Activated effector memory CD4-positive, alpha-beta T cell treated with anti-CD3 and anti-CD28 coated beads, Interleukin-2, amount 50 U/mL, for 16 hours (primary cell): ENCODE data around the gene RASGRF2.

Experiments
- DNase-seq: peaks from one replicate; pipeline ENCODE4 v3.0.0-alpha.2; 2020

The RASGRF2 gene, protein sequence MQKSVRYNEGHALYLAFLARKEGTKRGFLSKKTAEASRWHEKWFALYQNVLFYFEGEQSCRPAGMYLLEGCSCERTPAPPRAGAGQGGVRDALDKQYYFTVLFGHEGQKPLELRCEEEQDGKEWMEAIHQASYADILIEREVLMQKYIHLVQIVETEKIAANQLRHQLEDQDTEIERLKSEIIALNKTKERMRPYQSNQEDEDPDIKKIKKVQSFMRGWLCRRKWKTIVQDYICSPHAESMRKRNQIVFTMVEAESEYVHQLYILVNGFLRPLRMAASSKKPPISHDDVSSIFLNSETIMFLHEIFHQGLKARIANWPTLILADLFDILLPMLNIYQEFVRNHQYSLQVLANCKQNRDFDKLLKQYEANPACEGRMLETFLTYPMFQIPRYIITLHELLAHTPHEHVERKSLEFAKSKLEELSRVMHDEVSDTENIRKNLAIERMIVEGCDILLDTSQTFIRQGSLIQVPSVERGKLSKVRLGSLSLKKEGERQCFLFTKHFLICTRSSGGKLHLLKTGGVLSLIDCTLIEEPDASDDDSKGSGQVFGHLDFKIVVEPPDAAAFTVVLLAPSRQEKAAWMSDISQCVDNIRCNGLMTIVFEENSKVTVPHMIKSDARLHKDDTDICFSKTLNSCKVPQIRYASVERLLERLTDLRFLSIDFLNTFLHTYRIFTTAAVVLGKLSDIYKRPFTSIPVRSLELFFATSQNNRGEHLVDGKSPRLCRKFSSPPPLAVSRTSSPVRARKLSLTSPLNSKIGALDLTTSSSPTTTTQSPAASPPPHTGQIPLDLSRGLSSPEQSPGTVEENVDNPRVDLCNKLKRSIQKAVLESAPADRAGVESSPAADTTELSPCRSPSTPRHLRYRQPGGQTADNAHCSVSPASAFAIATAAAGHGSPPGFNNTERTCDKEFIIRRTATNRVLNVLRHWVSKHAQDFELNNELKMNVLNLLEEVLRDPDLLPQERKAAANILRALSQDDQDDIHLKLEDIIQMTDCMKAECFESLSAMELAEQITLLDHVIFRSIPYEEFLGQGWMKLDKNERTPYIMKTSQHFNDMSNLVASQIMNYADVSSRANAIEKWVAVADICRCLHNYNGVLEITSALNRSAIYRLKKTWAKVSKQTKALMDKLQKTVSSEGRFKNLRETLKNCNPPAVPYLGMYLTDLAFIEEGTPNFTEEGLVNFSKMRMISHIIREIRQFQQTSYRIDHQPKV (N-terminal part only)

GRCh38 chr5:80959768-80960442 lies at the start of gene RASGRF2:
Gene RASGRF2 (plus strand): TSS chr5:80960363. CDS start chr5:80960739, 376 bp downstream.
- peak; percentile 81 for DNase-seq

DNA sequence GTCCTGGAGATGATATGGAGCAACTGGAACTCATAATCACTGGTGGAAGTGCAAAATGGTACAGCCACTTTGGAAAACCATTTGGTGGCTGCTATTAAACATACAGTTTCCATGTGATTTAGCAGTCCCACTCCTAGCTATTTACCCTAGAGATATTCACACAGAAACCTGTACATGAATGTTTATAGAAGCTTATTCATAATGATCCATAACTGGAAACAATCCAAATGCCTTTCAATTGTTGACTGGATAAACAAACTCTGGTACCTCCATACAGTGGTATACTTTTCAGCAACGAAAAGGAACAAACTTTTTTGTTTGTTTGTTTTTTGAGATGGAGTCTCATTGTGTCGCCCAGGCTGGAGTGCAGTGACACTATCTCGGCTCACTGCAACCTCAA lies 47.7 kb upstream of the RASGRF2 start:
- no peak for DNase-seq

- DNase-seq: no peak
Measured at GRCh38 chr5:80915716-80916115, 44.4 kb upstream of the RASGRF2 start.

DNA sequence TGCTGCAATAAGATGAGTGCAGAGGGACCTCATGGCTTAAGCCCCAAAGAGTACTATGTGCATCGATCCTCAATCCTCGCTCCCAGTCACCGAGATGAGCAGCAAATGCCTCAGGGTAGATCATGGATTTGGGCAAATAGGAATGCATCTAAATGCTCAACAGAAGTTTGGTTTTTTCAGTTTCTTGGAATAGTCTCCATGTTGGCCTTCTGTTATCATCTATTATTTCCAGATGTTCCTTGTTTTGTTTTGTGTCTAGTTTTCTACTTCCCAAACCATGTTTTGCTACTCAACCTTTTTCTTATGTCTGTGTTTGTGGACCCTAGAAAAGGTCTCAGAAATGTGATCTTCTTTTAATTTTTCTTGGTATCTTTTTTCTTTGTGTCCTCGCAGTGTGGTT lies 43.5 kb upstream of the RASGRF2 start:
- DNase-seq: no peak

- no peak for DNase-seq
Measured at GRCh38 chr5:80917631-80918030, 42.5 kb upstream of the RASGRF2 start.

DNA sequence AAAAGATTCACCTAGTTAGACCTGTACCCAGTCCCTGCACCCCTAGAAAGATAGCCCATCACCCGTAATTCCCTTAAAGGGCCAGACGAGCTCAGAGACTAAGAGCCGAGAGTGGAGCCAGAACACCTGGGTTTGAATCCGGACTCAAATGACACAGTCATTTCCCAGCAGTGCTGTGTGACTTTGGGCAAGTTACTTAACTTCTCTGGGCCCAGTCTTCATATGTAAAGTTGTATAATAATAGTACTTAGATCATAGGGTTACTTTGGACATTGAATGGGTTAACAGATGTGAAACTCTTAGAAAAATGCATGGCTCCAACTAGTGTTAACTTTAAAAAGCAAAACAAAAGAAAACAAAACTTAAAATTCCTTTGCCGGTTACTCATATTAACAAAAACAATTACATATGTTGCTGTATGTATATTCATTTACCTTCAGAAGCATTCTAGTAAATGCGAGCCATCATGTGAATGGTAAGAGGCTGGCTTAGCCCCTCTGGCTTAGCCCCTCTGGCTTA lies 40.4 kb upstream of the RASGRF2 start:
- DNase-seq: no peak

DNA sequence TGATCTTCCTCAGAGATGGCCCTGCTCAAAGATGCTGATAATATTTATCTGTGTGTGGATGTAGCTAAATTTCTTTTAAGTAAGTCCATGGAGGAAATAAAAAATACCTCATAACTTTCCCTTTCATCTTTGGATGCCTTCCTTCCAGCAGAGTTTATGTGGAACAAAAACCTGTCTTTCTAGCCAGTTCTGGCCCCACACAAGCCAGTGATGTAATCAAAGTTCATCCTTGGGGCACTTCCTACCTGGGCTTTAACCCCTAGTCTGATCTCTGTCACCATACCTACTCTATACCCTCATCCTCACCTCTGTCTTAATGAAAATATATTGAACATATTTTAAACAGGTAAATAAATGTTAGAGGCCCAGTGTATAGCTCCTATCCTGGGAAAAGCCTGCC lies 39.8 kb upstream of the RASGRF2 start:
- DNase-seq: no peak

- no peak for DNase-seq
Measured at GRCh38 chr5:80921026-80921425, 39.1 kb upstream of the RASGRF2 start.

GRCh38 chr5:80925931-80926330 lies 34.2 kb upstream of the RASGRF2 start:
- DNase-seq: no peak

- no peak for DNase-seq
Measured at GRCh38 chr5:80926536-80926935, 33.6 kb upstream of the RASGRF2 start.

DNA sequence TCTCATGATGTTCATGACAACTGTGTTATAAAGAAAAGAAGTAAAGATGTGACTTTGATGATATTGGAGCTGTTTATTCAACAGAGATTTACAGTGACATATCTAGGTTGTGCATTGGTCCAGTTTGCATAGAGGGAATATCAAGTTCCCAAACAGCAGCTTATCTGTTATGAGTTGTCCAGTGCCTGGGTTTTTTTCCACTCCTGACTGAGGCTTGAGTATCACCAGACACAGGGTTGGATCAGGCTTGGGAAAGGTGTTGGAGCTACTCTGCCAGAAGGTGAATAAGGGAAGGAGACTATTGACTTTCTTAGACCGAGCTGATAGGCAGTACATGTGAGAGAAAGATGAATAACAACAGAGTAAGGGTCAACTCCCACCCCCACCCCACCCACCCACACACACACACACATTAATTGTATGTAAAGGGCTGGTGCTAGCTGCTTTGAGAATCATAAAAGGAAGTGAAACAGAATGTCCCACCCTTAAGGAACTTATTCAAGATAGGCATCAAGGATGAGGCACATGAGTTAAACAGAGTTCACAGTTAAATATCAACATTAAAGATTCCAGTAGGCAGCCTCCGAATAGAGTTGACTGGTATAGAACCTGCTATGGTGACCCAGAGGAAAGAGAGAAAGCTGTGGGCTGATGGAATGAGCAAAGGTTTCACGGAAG lies 33.0 kb upstream of the RASGRF2 start:
- no peak for DNase-seq

DNA sequence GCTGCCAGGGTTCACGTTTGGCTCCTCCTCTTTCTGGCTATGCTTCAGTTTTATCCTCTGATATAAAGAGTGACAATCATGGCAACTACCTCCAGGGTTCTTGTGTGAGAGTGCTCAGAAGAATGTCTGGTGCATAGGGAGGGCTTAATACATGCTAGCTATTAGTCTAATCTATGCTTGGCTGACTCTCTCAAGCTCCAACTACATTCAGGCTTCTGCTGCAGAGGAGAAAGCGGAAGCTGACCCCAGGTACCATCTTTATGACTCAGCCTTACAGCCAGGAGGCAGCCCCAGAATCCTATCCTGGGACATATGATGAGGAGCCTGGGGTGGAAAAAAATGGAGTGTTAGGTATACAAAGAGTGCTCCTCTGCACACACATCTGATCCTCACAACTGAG lies 32.1 kb upstream of the RASGRF2 start:
- no peak for DNase-seq

GRCh38 chr5:80930940-80931339 lies 29.2 kb upstream of the RASGRF2 start:
- no peak for DNase-seq

DNA sequence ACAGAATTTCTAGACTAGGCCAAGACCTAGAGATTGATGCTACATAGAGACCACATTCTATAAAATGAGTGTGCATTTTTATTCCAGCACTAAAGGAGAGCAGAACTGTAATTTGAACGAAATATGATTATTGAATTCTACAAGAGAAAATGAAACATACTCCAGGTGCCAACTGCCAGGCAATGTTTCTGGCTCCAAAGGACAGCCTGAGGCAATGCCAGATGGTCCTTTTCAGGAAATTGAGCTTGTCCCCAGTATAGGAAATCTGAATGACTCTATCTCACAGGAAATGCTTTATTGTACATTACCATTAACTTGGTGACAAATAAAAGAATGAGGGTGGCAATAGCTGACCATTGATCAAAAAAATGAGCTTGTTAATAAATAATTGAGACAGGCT lies 28.8 kb upstream of the RASGRF2 start:
- no peak for DNase-seq

- DNase-seq: no peak
Measured at GRCh38 chr5:80933036-80933435, 27.1 kb upstream of the RASGRF2 start.

DNA sequence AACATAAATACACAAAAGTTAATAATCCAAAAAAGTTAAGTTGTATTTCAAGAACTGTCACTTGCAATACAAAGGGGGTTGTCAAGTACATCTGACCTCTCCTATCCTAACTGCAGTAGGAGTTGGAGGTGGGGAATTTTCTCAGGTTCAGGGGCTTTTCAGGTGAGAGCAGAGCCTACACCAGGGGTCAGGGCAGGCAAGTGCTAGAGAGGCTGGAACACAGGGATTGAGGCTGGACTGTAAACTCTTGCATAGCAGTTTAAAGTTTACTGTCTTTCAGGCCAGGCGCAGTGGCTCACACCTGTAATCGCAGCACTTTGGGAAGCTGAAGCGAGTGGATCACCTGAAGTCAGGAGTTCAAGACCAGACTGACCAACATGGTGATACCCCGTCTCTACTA lies 25.4 kb upstream of the RASGRF2 start:
- DNase-seq: no peak

- no peak for DNase-seq
Measured at GRCh38 chr5:80935811-80936385, 24.3 kb upstream of the RASGRF2 start.

GRCh38 chr5:80936881-80937280 lies 23.3 kb upstream of the RASGRF2 start:
- no peak for DNase-seq

DNA sequence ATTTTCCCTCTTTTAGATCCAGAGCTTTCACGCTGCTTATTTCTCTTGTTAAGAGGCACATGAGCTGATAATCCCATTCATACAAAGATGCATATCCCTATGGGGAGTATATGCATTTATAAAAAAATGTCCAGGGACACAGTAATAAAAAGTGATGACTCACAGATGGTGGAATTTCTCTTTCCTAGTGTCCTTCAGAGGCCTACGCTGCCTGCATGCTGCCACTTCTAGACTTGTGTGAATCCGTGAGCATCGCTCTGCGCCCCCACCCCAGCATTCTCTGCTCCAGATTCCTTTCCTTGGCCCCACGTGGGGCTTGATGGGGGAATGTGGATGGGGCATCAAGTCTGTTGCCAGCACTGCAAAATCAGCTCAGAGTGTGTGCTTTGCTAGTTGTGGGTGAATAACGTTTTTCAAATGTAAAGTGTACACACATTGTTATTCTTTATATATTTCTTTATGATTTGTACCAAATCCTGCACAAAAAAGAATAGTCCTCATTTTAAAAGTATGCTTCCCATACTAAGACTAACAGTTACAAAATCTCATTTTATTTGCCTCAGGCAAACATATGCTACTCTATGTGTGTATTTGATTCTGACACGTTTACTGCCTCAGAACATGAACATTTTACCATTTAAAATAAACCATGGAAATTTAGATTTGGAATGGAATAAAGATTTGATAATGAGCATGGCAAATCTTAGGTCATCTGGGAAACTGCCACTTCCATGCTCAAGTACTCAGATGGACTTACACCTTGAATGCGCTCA lies 22.4 kb upstream of the RASGRF2 start:
- DNase-seq: no peak

DNA sequence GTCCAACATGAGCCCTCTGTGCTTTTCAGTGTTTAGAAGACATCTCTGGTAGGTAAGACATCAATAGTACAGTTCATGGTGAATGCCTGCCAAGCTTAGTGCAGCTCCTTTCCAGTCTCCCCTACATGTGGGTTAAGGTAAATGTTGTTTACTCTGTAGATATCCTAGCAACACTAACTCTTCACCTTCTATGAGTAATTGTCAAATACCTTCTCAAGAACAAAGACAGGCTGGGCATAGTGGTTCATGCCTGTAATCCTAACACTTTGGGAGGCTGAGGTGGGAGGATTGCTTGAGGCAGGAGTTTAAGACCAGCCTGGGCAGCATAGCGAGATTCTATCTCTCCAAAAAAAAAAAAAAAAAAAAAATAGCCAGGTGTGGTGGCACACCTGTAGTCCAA lies 18.7 kb upstream of the RASGRF2 start:
- DNase-seq: no peak

DNA sequence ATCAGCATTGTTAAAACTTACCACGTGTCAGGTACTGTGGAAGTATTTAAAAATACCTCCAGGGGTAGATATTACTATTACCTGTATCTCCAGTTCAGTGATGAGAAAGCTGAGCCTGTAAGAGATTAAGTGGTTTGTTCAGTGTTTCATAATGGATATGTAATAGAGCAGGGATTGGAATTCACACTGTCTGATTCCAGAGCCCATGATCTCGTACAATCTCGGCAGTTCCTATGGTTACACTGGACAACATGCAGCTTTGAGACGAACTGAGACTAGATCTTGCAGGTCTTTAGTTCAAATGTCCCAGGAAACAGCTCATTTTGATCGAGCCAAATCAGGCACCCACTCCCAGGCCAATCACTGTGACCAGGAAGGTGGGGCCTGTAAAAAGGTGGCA lies 8.8 kb upstream of the RASGRF2 start:
- DNase-seq: no peak
